Stimulated activated CD4-positive, alpha-beta T cell treated with anti-CD3 and anti-CD28 coated beads, Interleukin-2, amount 100 ng/mL, for 4 hours (primary cell): ENCODE results near the gene CDSN.

Experiments used
- DNase-seq: peaks from one replicate; pipeline ENCODE4 v3.0.0-alpha.2; 2020; ENCODE audit warnings: low read depth

Gene CDSN

GRCh38 chr6:31116661-31117385 is 3.4 kb downstream of the CDSN start:
- DNase-seq: no peak

DNA sequence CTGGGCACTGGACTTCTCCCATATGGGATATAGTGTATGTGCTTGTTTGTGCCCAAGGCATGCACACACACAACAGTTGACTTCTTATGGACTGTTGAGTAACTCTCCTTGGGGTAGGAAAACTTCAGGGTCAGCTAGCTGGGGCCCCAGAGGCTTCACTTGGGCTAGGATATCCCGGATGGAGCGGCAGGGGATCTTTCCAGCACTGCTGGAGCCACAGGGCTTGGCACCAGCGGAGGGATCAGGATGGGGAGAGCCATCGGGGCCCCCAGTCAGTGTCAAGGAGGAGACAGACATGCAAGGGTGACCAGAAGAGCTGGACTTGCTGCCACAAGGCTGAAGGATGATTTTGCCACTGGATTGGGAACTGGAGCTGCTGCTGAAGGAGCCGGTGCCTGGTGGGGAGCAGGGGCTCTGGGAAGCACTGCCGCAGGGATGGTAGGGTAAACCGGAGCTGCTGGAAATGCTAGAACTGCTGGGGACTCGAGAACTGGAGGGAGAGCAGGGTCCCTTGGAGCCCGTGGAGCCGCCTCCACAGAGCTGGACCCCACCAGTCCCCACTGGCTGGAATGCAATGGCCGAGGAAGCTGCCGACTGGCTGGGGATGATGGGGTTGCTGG is 4.2 kb downstream of the CDSN start:
- no peak for DNase-seq

DNA sequence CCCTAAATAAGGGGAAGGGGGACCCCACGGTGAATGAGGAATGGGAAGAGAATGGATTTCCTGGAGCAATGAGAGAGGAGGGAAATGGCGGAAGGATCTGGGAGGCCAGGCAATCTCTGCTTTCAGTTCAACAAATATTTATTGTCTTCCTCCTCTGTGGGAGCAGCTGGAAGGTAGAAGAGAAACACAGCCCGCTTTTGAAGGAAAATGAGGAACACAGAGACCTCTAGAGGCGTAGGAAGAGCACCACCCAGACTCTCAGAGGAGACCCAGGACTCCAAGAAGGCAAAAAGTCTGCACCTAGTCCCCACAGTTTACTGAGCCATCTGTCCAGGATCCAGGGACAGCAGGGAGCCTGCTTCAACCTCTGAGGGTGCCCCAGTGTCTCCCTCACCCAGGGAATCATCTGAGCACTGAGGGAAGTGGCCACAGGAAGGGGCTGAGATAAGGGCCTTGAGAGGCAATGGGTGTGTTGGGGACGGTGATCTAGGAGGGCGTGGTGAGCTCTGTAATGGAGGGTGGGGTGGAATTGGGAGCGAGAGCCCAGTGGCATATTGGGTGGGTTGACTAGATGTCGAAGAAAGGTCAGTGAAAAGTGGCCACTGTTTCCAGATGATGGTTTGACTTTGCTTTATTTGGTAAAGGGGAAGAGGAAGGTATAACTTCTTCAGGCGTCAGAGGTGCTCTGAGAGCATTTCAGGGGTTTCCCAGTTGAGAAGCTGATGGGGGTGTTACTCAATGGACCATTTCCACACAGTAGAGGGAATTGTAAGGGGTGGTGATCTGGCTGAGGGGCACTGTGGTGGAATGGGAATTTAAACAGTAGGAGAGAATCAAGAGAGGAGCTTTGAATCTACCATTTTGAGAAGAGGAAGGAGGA is 5.0 kb downstream of the CDSN start:
- DNase-seq: no peak

- no peak for DNase-seq
Observed at GRCh38 chr6:31114541-31114878, 5.7 kb downstream of the CDSN start, which contains the start of gene PSORS1C1. PSORS1C1 (plus strand) TSS chr6:31114800; CDS start chr6:31129633, 14,833 bp downstream.

- no peak for DNase-seq
Observed at GRCh38 chr6:31113861-31114540, 6.2 kb downstream of the CDSN start.

GRCh38 chr6:31112478-31112877 is 7.8 kb downstream of the CDSN start, which contains the start of gene C6orf15:
C6orf15 (minus strand) TSS chr6:31112575; CDS start chr6:31112555, 20 bp downstream.
- DNase-seq: no peak

DNA sequence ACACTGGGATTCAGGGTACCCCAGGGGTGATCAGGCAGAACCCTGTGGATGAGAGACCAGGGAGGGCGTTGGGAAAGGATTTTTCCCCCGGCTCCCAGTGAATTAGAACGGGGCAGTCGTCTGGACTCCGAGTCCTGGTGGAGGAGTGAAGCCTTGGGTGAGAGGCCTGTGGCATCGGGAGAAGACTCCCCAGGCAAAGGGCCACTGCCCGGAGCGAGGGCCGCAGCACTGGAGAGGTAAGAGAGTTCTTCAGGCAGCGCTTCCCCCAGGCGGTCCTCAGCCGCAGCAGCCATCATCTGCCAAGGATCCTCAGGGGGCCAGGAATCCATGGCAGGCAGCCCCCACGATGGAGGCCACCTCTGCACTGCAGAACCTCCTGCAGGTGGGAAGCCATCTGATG is 8.5 kb downstream of the CDSN start:
- DNase-seq: no peak

- no peak for DNase-seq
Observed at GRCh38 chr6:31110825-31111582, 9.2 kb downstream of the CDSN start.

DNA sequence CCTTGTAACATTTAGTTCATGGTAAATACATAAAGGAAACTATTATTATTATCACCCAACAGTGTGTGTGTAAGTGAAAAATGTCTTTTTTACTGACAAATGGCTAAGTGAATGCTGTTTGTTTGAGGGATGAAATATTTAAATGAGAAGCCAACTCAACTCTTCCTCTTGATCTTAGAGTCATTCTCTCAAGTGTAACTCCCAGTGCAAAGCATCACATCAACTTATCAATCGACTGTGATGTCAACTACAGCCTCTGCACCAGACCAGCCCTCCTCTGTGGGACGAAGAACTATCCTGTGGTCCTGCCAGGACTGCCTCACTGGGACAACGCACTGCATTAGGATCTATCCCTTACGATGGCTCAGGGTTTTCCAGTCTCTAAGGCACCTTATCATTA is 13.2 kb downstream of the CDSN start:
- DNase-seq: no peak

- DNase-seq: no peak
Observed at GRCh38 chr6:31103136-31103535, 17.1 kb downstream of the CDSN start.

GRCh38 chr6:31098449-31098938 is 21.8 kb downstream of the CDSN start:
- DNase-seq: no peak

GRCh38 chr6:31096656-31097055 is 23.6 kb downstream of the CDSN start:
- DNase-seq: no peak

DNA sequence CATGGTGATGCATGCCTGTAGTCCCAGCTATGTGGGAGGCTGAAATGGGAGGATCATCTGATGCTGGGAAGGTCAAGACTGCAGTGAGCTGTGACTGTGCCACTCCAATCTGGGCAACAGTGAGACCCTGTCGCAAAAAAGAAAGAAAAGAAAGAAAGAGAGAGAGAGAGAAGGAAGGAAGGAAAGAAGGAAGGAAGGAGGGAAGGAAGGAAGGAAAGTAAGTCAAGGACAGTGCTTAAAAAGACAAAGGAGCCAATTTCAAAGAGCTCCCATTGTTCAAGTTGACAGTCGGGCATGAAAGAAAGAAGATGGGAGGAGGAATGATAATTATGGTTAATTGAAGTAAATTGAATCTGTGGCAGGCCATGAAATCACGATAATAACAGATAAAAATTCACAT is 24.0 kb downstream of the CDSN start:
- DNase-seq: no peak

GRCh38 chr6:31094389-31094881 is 25.8 kb downstream of the CDSN start:
- no peak for DNase-seq

DNA sequence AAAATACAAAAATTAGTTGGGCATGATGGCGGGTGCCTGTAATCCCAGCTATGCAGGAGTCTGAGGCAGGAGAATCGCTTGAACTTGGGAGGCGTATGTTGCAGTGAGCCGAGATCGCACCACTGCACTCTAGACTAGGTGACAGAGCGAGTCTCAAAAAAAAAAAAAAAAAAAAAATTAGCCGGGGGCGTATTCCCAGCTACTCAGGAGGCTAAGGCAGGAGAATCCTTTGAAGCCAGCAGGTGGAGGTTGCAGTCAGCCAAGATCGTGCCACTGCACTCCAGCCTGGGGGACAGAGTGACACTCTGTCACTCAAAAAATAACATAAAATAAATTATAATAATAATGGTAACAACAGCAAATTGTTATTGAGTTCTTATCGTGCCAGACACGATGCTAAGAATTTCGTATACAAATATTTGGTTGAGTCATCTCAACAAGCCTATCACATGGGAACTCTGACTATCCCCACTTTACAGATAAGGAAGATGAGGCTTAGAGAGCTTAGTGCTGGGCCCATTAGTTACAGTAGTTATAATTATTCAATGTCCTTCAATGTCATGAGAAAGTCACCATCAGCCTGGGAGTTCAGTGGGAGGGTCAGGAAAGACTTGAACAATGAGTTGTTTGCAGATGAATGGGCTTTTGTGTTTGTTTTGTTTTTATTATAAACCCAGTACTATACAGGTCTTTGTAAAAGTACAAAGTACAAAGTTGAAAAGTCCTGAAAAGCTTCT is 27.3 kb downstream of the CDSN start:
- no peak for DNase-seq

GRCh38 chr6:31092238-31092637 is 28.0 kb downstream of the CDSN start:
- DNase-seq: no peak

DNA sequence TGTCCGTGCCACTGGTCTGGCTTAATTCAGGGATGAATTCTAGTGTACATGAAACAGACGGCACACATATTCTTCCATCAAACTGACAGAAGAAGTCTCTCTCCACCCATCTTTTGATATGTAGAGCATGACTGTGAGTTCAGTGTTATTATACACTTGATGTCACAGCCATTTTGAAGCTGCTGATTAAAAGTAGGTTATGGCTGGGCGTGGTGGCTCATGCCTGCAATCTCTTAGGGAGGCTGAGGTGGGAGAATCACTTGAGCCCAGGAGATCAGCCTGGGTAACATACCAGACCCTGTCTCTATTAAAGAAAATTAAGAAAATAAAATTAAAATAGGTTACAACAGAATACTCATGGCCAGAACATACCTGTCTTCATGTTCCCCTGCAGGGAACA is 28.6 kb downstream of the CDSN start:
- no peak for DNase-seq

- no peak for DNase-seq
Observed at GRCh38 chr6:31090973-31091364, 29.3 kb downstream of the CDSN start.

- no peak for DNase-seq
Observed at GRCh38 chr6:31090275-31090972, 29.8 kb downstream of the CDSN start.
